Erythroblast (primary cell): Measurements from ENCODE around the gene SCARF2.

Source experiments
- DNase-seq, 2 experiments: peaks; one replicate each; lab custom pipeline; 2025; lab: John Stamatoyannopoulos, UW
- GATA1 ChIP-seq: IDR thresholded peaks from 2 replicates; pipeline ENCODE4 v1.6.1; 2011; ENCODE audit warnings: low read depth, mild to moderate bottlenecking, control low read depth, low read length, moderate library complexity
- POLR2A ChIP-seq: IDR thresholded peaks from 2 replicates; pipeline ENCODE4 v1.6.1; 2011; ENCODE audit warnings: mild to moderate bottlenecking, low read length

SCARF2 gene

GRCh38 chr22:20439928-20440575, 2.4 kb upstream of the SCARF2 start:
- TF ChIP-seq POLR2A (no peak), GATA1 (no peak)

GRCh38 chr22:20439556-20439927, 1.9 kb upstream of the SCARF2 start:
- no peak for DNase-seq
- no peak for TF ChIP-seq POLR2A
- no peak for TF ChIP-seq GATA1

More at GRCh38 chr22:20439928-20440575, 2.4 kb upstream of the SCARF2 start:
- no peak for DNase-seq

GRCh38 chr22:20438678-20439492, 1.3 kb upstream of the SCARF2 start:
- DNase-seq, result no peak
- TF ChIP-seq POLR2A (no peak), GATA1 (no peak)

GRCh38 chr22:20438427-20438677, 727 bp upstream of the SCARF2 start:
- no peak for DNase-seq
- TF ChIP-seq POLR2A (no peak), GATA1 (no peak)

DNA sequence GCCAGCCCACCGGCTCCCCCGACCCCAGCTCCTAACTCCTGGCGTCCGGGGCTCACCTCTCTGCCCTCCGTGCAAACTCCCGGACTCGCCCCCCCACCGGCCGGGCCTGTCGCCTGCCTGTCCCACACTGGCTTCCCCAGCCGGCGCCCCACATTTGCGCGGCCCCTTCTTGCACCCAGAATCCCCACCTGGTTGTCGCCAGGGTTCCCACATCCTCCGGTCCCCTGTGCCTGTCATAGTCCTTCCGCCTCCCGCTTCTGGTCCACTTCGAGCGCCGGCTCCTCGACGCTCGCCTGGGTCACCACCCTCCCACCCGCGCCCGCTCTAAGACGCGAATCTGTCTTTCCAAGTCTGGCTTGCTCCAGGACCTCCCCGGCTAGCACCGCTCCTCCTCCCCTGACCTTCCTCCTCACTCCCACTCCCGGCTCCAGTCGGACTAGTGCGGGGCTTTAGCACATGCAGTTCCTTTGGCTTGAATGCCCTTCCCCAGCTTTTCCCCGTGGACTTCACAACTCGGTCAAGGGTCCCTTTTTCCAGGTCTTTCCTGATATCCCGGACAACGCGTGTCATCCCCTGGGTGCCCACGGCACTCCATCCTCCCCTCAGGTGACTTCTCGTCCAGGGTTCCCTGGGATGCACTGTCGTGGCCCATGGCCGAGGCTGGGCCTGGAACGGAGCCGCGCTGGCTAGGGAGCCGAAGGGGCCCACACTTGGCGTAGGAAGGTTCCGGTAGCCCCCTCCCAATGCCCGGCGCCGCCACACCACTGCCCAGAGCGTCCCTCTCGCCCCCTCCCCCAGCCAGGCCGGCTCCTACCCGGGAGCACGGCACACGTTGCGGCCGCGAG, 635 bp downstream of the SCARF2 start:
- no peak for DNase-seq
- TF ChIP-seq POLR2A (no peak), GATA1 (no peak)

GRCh38 chr22:20436307-20436767, 1.3 kb downstream of the SCARF2 start:
- no peak for TF ChIP-seq POLR2A
- no peak for TF ChIP-seq GATA1
- DNase-seq, result no peak

DNA sequence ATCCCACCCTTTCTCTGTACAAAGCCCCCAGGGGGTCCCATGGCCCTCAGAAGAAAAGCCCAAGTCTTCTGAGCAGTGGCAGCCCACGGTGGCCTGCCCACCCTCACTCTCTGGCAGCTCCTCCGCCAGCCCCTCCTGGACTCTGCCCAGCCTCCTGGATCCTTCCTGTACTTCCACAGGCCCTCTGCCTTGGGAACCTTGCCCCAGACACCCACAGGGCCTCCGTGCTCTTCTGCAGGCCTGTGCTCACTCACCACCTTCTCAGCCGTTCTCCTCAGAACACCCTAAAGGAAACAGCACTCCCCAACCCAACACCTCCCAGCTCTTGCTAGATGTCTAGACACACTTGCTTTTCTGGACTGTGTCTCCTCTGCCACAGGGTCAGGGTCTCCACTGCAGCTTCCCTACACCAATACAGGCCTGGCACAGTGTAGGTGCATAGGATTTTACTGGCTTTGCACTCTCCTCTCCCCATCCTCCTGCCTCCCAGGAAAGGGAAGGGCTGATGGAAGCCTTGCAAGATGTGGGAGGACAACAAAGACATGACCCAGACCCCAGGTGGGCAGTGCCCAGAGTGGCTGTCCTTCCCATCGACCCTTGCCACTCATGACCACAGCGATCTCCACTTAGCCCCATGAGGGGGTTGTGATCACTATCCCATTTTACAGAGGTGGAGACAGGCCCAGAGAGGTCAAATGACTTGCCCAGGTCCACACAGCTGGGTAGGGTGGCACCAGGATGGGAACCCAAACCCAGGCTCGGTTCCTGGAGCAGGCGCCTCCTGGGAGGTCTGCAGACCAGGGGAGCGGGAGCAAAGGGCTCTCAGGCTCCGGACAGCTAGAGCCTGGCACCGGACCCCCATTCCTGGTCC, 2.0 kb downstream of the SCARF2 start:
- TF ChIP-seq GATA1, result no peak
- TF ChIP-seq POLR2A, result no peak

GRCh38 chr22:20434773-20435172, 2.9 kb downstream of the SCARF2 start:
- no peak for DNase-seq

More for the DNA sequence above, 2.0 kb downstream of the SCARF2 start:
- no peak for DNase-seq

GRCh38 chr22:20434264-20434751, 3.3 kb downstream of the SCARF2 start:
- no peak for DNase-seq
- TF ChIP-seq POLR2A (no peak), GATA1 (no peak)

More at GRCh38 chr22:20434773-20435172, 2.9 kb downstream of the SCARF2 start:
- no peak for TF ChIP-seq POLR2A
- TF ChIP-seq GATA1, result no peak

DNA sequence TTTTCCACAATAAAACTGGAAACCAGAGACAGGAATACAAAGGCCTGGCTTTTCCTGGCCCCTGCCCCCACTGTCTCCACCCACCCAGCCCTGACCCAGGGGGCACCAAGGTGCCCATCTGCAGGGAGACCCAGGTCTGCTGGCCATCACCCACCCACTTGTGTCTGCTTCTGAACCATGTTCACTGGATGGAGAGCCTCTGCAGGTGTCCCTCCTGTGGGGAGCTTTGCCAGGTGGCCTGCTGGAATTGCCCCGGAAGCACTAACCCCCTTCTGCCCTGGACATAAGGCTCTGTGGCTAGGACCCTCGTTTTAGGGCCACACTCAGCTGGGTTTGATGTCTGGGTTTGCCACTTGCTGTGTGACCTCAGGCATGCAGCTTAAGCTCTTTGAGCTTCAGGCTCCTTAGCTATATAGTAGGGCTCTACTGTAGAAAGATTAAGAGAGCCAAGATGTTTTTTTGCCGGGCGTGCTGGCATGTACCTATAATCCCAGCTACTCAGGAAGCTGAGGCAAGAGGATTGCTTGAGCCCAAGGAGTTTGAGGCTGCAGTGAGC, 3.9 kb downstream of the SCARF2 start:
- TF ChIP-seq POLR2A, result no peak
- no peak for TF ChIP-seq GATA1
- DNase-seq, result no peak

DNA sequence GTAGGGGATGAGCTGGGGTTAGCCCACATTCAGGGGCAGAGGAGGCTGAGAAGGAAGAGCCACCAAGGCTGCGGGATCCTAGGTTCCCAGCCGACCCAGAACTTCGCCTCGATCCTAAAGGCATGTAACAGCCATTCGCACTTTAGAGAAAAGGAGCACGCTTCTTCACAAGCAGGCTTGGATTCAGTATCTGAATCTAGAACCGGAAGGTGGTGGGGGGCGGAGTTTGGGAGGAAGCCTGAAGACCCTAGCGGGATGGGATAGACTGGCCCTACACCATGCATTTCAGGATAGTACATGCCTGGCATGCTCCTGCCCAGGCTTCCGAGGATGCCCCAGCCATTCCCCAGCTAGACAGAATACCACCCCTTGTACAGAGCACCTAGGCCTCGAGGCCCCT, 4.4 kb downstream of the SCARF2 start:
- TF ChIP-seq POLR2A (no peak), GATA1 (no peak)
- no peak for DNase-seq

- TF ChIP-seq POLR2A, result no peak
- DNase-seq, result no peak
Measured at GRCh38 chr22:20432244-20432686, 5.4 kb downstream of the SCARF2 start.

- no peak for TF ChIP-seq GATA1
- no peak for TF ChIP-seq POLR2A
- no peak for DNase-seq
Measured at GRCh38 chr22:20431511-20432192, 6.0 kb downstream of the SCARF2 start.
